WERI-Rb-1 (cell line): Measurements from ENCODE around the gene LOXL1.
"Not testable (repeated sequence)": the region's sequence is repeated elsewhere in the genome, so short reads cannot be mapped to it uniquely, and the experiment has no call there.

ENCODE experiments used
- DNase-seq: peaks from one replicate; pipeline ENCODE4 v3.0.0-alpha.2; 2020
- H3K27ac ChIP-seq: fragments of 250-450 bp; sonication (Bioruptor Pico); 2 replicates; pipeline ENCODE4 v1.5.1; 2020; ENCODE audit warnings: mild to moderate bottlenecking, moderate library complexity
- H3K27me3 ChIP-seq: fragments of 250-450 bp; sonication (Bioruptor Pico); 2 replicates; pipeline ENCODE4 v1.5.1; 2021; ENCODE audit warnings: mild to moderate bottlenecking, low read depth, moderate library complexity; ENCODE audit not compliant: insufficient read depth, severe bottlenecking
- H3K36me3 ChIP-seq: fragments of 250-450 bp; sonication (Bioruptor Pico); 2 replicates; pipeline ENCODE4 v1.5.1; 2020; ENCODE audit warnings: mild to moderate bottlenecking, moderate library complexity
- H3K4me3 ChIP-seq: 2 replicates; pipeline ENCODE4 v1.5.1; 2011; ENCODE audit warnings: low read depth, mild to moderate bottlenecking, control low read depth, low read length
- H3K9me3 ChIP-seq: fragments of 250-450 bp; sonication (Bioruptor Pico); 2 replicates; pipeline ENCODE4 v1.5.1; 2021; ENCODE audit warnings: mild to moderate bottlenecking, moderate library complexity; ENCODE audit not compliant: severe bottlenecking
- CTCF ChIP-seq: IDR thresholded peaks from 2 replicates; pipeline ENCODE4 v1.5.1; 2011; ENCODE audit warnings: low read depth, mild to moderate bottlenecking, control low read depth, inconsistent platforms, low read length

Gene LOXL1

GRCh38 chr15:73972984-73973682, 46.9 kb downstream of the LOXL1 start:
- H3K9me3 ChIP-seq = no peaks in the 10 kb centered on the region
- H3K27me3 ChIP-seq = no peaks in the 10 kb centered on the region
- H3K4me3 ChIP-seq = peak overlapping the region; percentile 8; the same call in 1 of the 2 replicates
- H3K27ac ChIP-seq = peak overlapping the region; percentile 9; the same call in 1 of the 2 replicates
- DNase-seq = peak; percentile 88
- peak; percentile 90 for TF ChIP-seq CTCF
- no peaks in the 10 kb centered on the region for H3K36me3 ChIP-seq

GRCh38 chr15:73973683-73974200, 47.5 kb downstream of the LOXL1 start:
- not testable (repeated sequence) for H3K36me3 ChIP-seq, H3K4me3 ChIP-seq, H3K9me3 ChIP-seq, H3K27me3 ChIP-seq, H3K27ac ChIP-seq
- peak; percentile 2 for DNase-seq

GRCh38 chr15:73975440-73976125, 49.3 kb downstream of the LOXL1 start:
- not testable (repeated sequence) for H3K27ac ChIP-seq, H3K9me3 ChIP-seq, DNase-seq, H3K4me3 ChIP-seq, H3K27me3 ChIP-seq, H3K36me3 ChIP-seq

GRCh38 chr15:73978896-73979295, 52.6 kb downstream of the LOXL1 start:
- Histone ChIP-seq H3K27ac (peak overlapping the region; percentile 81), H3K9me3 (no peaks in the 10 kb centered on the region), H3K4me3 (no peak overlapping the region), H3K36me3 (no peaks in the 10 kb centered on the region), H3K27me3 (no peaks in the 10 kb centered on the region)
- DNase-seq = no peak
- TF ChIP-seq CTCF = no peak

- Histone ChIP-seq H3K27ac (peak overlapping the region; percentile 81), H3K36me3 (no peaks in the 10 kb centered on the region), H3K9me3 (no peaks in the 10 kb centered on the region), H3K4me3 (no peak overlapping the region), H3K27me3 (no peaks in the 10 kb centered on the region)
- peak; percentile 84 for DNase-seq
- TF ChIP-seq CTCF = no peak
Observed at GRCh38 chr15:73979636-73980035, 53.4 kb downstream of the LOXL1 start.

- no peak overlapping the region; the same call in 1 of the 2 replicates for H3K27ac ChIP-seq
- DNase-seq = no peak
- no peak overlapping the region for H3K4me3 ChIP-seq
- H3K36me3 ChIP-seq = no peaks in the 10 kb centered on the region
- no peaks in the 10 kb centered on the region for H3K9me3 ChIP-seq
- no peaks in the 10 kb centered on the region for H3K27me3 ChIP-seq
- no peak for TF ChIP-seq CTCF
Observed at GRCh38 chr15:73981761-73982221, 55.5 kb downstream of the LOXL1 start.
